Endothelial cell (in vitro differentiated cells): ENCODE measurements around the gene SNAI3. TPM values are rescaled to one million over a fixed set of nuclear protein-coding genes. Genes with fewer than 3 reads are reported as not detected.

Experiments
- DNase-seq: peaks from one replicate; pipeline ENCODE4 v3.0.0; 2021; ENCODE audit warnings: low spot score
- H3K27ac Mint-ChIP-seq: one replicate; pipeline ENCODE4 v1.8.0; 2021; ENCODE audit warnings: mixed read lengths, inconsistent platforms; ENCODE audit not compliant: unreplicated experiment
- H3K27me3 Mint-ChIP-seq: one replicate; pipeline ENCODE4 v1.8.0; 2021; ENCODE audit warnings: mild to moderate bottlenecking, moderate library complexity, mixed read lengths, inconsistent platforms; ENCODE audit not compliant: unreplicated experiment
- H3K36me3 Mint-ChIP-seq: one replicate; pipeline ENCODE4 v1.8.0; 2021; ENCODE audit warnings: mild to moderate bottlenecking, low read depth, mixed read lengths, inconsistent platforms; ENCODE audit not compliant: unreplicated experiment
- H3K4me1 Mint-ChIP-seq: one replicate; pipeline ENCODE4 v1.8.0; 2021; ENCODE audit warnings: mild to moderate bottlenecking, mixed read lengths, inconsistent platforms; ENCODE audit not compliant: unreplicated experiment
- H3K4me3 Mint-ChIP-seq: one replicate; pipeline ENCODE4 v1.8.0; 2021; ENCODE audit warnings: mild to moderate bottlenecking, mixed read lengths, inconsistent platforms; ENCODE audit not compliant: unreplicated experiment
- H3K9me3 Mint-ChIP-seq: one replicate; pipeline ENCODE4 v1.8.0; 2021; ENCODE audit warnings: mixed read lengths, inconsistent platforms; ENCODE audit not compliant: unreplicated experiment
- CTCF ChIP-seq: fragments of 200-600 bp; sonication (generic); IDR thresholded peaks from one replicate; pipeline ENCODE4 v1.5.0; 2021; ENCODE audit warnings: antibody characterized with exemption; ENCODE audit not compliant: unreplicated experiment
- total RNA-seq: library from RNA; stranded (reverse); fragmentation: NEBNext Ultra II Directional; extraction: Animal tissue kit (Norgen Biotek cat#: 25700); gene quantifications from one replicate; pipeline ENCODE4 v1.2.1, GENCODE V29; 2021; ENCODE audit not compliant: unreplicated experiment

SNAI3 gene
- total RNA-seq, 1 donor from 2014 or later, result 2.6 TPM

- H3K4me3 Mint-ChIP-seq, result no peak overlapping the region
- H3K27ac Mint-ChIP-seq, result no peak overlapping the region
- no peak for TF ChIP-seq CTCF
- peaks cover 15% of the 10 kb centered on the region for H3K36me3 Mint-ChIP-seq
- no peaks in the 10 kb centered on the region for H3K4me1 Mint-ChIP-seq
- peak; percentile 69 for DNase-seq
- peaks cover 15% of the 10 kb centered on the region for H3K27me3 Mint-ChIP-seq
- H3K9me3 Mint-ChIP-seq, result no peaks in the 10 kb centered on the region
These were observed 51.9 kb downstream of the SNAI3 start for GRCh38 chr16:88634141-88634993.

DNA sequence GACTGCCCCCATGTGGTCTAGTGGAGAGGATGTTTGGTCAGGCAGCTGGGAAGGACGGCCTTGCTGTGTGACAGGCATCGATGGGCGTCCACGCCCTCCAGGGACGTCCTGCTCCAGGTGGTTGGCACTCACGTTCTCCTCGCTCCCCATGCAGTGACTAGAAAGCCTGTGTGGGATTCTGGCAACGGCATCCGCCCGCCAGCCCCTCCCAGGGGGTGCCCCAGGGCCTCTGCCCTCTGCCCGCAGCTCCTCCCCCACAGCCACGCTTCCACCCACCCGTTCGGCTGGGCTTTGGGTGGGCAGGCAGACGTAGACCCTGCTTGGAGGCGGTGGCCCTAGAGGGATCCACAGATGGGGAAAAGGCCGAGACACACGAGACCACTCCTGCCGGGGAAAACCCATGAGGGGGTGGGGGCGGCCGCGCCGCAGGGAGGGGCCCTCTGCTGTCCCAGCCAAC lies 52.6 kb downstream of the SNAI3 start:
- peak; percentile 57 for DNase-seq
- Mint-ChIP-seq H3K27ac (no peak overlapping the region), H3K36me3 (peaks cover 15% of the 10 kb centered on the region), H3K4me1 (no peaks in the 10 kb centered on the region), H3K9me3 (no peaks in the 10 kb centered on the region), H3K4me3 (no peak overlapping the region), H3K27me3 (peaks cover 19% of the 10 kb centered on the region)
- TF ChIP-seq CTCF, result no peak

GRCh38 chr16:88632587-88632930 lies 53.7 kb downstream of the SNAI3 start:
- no peak for TF ChIP-seq CTCF
- peaks cover 20% of the 10 kb centered on the region for H3K36me3 Mint-ChIP-seq
- H3K9me3 Mint-ChIP-seq, result no peaks in the 10 kb centered on the region
- H3K27ac Mint-ChIP-seq, result no peak overlapping the region
- DNase-seq, result no peak
- H3K4me1 Mint-ChIP-seq, result peaks cover 3% of the 10 kb centered on the region
- peaks cover 18% of the 10 kb centered on the region for H3K27me3 Mint-ChIP-seq
- H3K4me3 Mint-ChIP-seq, result peak overlapping the region; percentile 71

- no peak for TF ChIP-seq CTCF
- DNase-seq, result no peak
- Mint-ChIP-seq H3K36me3 (peaks cover 19% of the 10 kb centered on the region), H3K27ac (no peak overlapping the region), H3K27me3 (peaks cover 16% of the 10 kb centered on the region), H3K4me3 (peak overlapping the region; percentile 71), H3K4me1 (peaks cover 4% of the 10 kb centered on the region), H3K9me3 (no peaks in the 10 kb centered on the region)
These were observed 54.3 kb downstream of the SNAI3 start for GRCh38 chr16:88631920-88632586.

DNA sequence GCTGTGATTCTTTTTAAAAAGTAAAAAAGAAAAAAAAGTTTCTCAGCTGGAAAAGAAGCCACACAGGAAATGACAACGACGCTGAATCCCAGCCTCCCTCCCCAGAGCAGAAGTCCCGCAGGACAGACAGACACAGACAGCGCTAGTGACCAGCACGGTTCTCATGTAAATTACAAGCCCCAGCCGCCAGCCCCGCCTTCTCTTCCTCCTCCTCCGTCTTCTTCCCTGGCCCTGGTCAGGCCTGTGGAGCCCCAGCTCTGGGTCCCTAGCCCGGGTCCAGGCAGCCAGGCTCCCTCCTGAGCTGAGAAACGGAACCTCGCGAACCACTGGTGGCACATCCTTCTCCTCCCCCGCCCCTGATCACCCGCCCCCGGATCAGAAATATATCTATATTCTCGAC lies 54.9 kb downstream of the SNAI3 start:
- H3K4me1 Mint-ChIP-seq, result peaks cover 4% of the 10 kb centered on the region
- no peaks in the 10 kb centered on the region for H3K9me3 Mint-ChIP-seq
- H3K27me3 Mint-ChIP-seq, result peaks cover 15% of the 10 kb centered on the region
- peaks cover 21% of the 10 kb centered on the region for H3K36me3 Mint-ChIP-seq
- H3K4me3 Mint-ChIP-seq, result no peak overlapping the region
- no peak for TF ChIP-seq CTCF
- H3K27ac Mint-ChIP-seq, result no peak overlapping the region
- DNase-seq, result no peak
